ENCODE data around the gene SP9.

The SP9 gene

GRCh38 chr2:174333372-174334277, 1.1 kb upstream of the SP9 start:
- no peak for DNase-seq (ENCODE audit: low read depth in 4 of 4, low spot score in 1 of 4)

GRCh38 chr2:174334278-174334715, 457 bp upstream of the SP9 start:
- no peak for DNase-seq (ENCODE audit: low read depth in 4 of 4, low spot score in 1 of 4)

GRCh38 chr2:174335254-174335987, 667 bp downstream of the SP9 start:
- no peak for DNase-seq (ENCODE audit: low read depth in 4 of 4, low spot score in 1 of 4)

- DNase-seq (ENCODE audit: low read depth in 4 of 4, low spot score in 1 of 4), result no peak
These were observed 1.3 kb downstream of the SP9 start for GRCh38 chr2:174335988-174336500.

- no peak for DNase-seq (ENCODE audit: low read depth in 4 of 4, low spot score in 1 of 4)
These were observed 2.0 kb downstream of the SP9 start for GRCh38 chr2:174336501-174337336.

GRCh38 chr2:174337337-174338146, 2.8 kb downstream of the SP9 start:
- no peak for DNase-seq (ENCODE audit: low read depth in 4 of 4, low spot score in 1 of 4)

- DNase-seq (ENCODE audit: low read depth in 4 of 4, low spot score in 1 of 4), result no peak
These were observed 3.4 kb downstream of the SP9 start for GRCh38 chr2:174338147-174338605.

GRCh38 chr2:174338671-174339560, 4.2 kb downstream of the SP9 start:
- DNase-seq (ENCODE audit: low read depth in 4 of 4, low spot score in 1 of 4), result no peak

GRCh38 chr2:174339561-174340399, 5.0 kb downstream of the SP9 start:
- no peak for DNase-seq (ENCODE audit: low read depth in 4 of 4, low spot score in 1 of 4)

GRCh38 chr2:174340400-174341292, 5.9 kb downstream of the SP9 start:
- no peak for DNase-seq (ENCODE audit: low read depth in 4 of 4, low spot score in 1 of 4)

- peak; percentile 66 to 84 (median 79) for DNase-seq (ENCODE audit: low read depth in 4 of 4, low spot score in 1 of 4)
These were observed 6.7 kb downstream of the SP9 start for GRCh38 chr2:174341293-174341994.

- no peak for DNase-seq (ENCODE audit: low read depth in 4 of 4, low spot score in 1 of 4)
These were observed 7.4 kb downstream of the SP9 start for GRCh38 chr2:174341995-174342685.

- DNase-seq (ENCODE audit: low read depth in 4 of 4, low spot score in 1 of 4), result no peak
These were observed 8.1 kb downstream of the SP9 start for GRCh38 chr2:174342686-174343342.

GRCh38 chr2:174343343-174343622, 8.5 kb downstream of the SP9 start:
- DNase-seq (ENCODE audit: low read depth in 4 of 4, low spot score in 1 of 4), result no peak

GRCh38 chr2:174343623-174344455, 9.1 kb downstream of the SP9 start:
- no peak for DNase-seq (ENCODE audit: low read depth in 4 of 4, low spot score in 1 of 4)

Measured in stimulated activated CD4-positive, alpha-beta T cell treated with anti-CD3 and anti-CD28 coated beads, Interleukin-1b, Interleukin-23, amount 100 ng/mL, for 24 hours (primary cell).